Activated T-cell treated with anti-CD3 and anti-CD28 coated beads, Interleukin-2, amount 50 U/mL, for 72 hours (primary cell): ENCODE results near the gene ITFG1. TPM values are rescaled to one million over a fixed set of nuclear protein-coding genes. Genes with fewer than 3 reads are reported as not detected.
"Not testable (repeated sequence)": the region's sequence is repeated elsewhere in the genome, so short reads cannot be mapped to it uniquely, and the experiment has no call there.

Experiments used
- ATAC-seq, 2 donors: fragments of 150-1000 bp; cut with Tn5 transposase; replicated peaks in 1 of 2; 2 replicates each; pipeline ENCODE4 v1.10.0; 2021; ENCODE audit warnings: moderate library complexity in 2 of 2, mild to moderate bottlenecking in 1 of 2
- DNase-seq, 2 donors: peaks; one replicate each; pipeline ENCODE4 v3.0.0; 2021 to 2022; ENCODE audit warnings: mixed read lengths in 1 of 2
- H3K27ac Mint-ChIP-seq: one replicate; pipeline ENCODE4 v1.8.0; 2022; ENCODE audit warnings: mild to moderate bottlenecking, moderate library complexity, mixed read lengths
- H3K27me3 Mint-ChIP-seq: one replicate; pipeline ENCODE4 v1.8.0; 2022; ENCODE audit warnings: low read depth, mixed read lengths
- H3K36me3 Mint-ChIP-seq, 2 donors: one replicate each; pipeline ENCODE4 v1.8.0; 2022; ENCODE audit warnings: mixed read lengths in 2 of 2, mild to moderate bottlenecking in 1 of 2; ENCODE audit not compliant: insufficient read depth in 2 of 2
- H3K4me1 Mint-ChIP-seq: one replicate; pipeline ENCODE4 v1.8.0; 2022; ENCODE audit warnings: low read depth, mixed read lengths
- H3K4me3 Mint-ChIP-seq, 2 donors: one replicate each; pipeline ENCODE4 v1.8.0; 2022; ENCODE audit warnings: mild to moderate bottlenecking in 2 of 2, mixed read lengths in 2 of 2, moderate library complexity in 2 of 2
- H3K9me3 Mint-ChIP-seq, 2 donors: one replicate each; pipeline ENCODE4 v1.8.0; 2022; ENCODE audit warnings: mixed read lengths in 2 of 2
- total RNA-seq, 2 donors: library from RNA; stranded (reverse); gene quantifications; one replicate each; pipeline ENCODE4 v1.2.3, GENCODE V29; 2022

ITFG1 gene
- total RNA-seq, 2 donors from 2014 or later: 23.4 to 27.3 TPM

DNA sequence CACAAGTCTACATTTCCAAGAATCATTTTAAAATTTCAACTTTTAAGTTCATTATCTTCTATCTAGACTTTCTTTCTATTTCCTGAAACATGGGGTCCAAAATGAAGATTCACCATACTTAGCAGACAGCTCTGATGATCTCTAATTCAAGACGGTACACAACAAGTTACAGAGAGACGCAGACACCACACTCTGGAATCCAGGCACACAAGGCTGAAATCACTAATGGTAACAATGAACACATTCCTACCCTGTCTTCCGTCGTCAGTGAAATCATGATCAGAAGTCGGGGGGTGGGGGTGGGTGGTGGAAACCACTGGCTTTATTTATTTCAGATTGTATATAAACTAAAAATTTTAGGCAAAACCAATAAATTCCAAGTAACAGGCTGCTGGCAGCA is 78.5 kb downstream of the ITFG1 start:
- DNase-seq: no peak
- no peaks in the 10 kb centered on the region for H3K9me3 Mint-ChIP-seq
- H3K4me3 Mint-ChIP-seq: no peak overlapping the region
- no peaks in the 10 kb centered on the region for H3K27me3 Mint-ChIP-seq
- H3K4me1 Mint-ChIP-seq: no peaks in the 10 kb centered on the region
- peaks cover 0 to 2% of the 10 kb centered on the region in 2 donors for H3K36me3 Mint-ChIP-seq
- ATAC-seq: no peak
- no peak overlapping the region for H3K27ac Mint-ChIP-seq

DNA sequence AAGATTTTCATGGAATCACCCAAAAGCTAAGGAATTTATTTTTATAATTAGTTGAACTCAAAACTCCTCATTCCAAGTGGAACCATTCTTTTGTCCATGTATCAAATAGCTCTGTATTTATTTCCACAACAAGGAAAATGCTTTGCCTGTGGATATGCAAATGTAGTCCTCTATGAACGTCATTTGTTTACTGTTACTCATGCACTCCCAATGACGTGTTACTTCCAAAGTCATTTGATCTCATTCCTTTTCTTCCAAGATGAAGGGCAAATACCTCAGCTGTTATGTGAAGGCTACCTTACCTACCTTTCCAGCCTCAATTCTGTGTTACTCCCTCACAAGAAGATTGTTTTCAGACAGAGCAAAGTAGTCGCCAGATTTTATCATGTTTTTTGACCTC is 83.7 kb downstream of the ITFG1 start:
- no peak overlapping the region for H3K27ac Mint-ChIP-seq
- H3K4me3 Mint-ChIP-seq: no peak overlapping the region
- no peak for ATAC-seq
- H3K9me3 Mint-ChIP-seq: peaks cover 0 to 3% of the 10 kb centered on the region in 2 donors
- peaks cover 4 to 13% of the 10 kb centered on the region in 2 donors for H3K36me3 Mint-ChIP-seq
- no peak for DNase-seq
- no peaks in the 10 kb centered on the region for H3K4me1 Mint-ChIP-seq
- no peaks in the 10 kb centered on the region for H3K27me3 Mint-ChIP-seq

DNA sequence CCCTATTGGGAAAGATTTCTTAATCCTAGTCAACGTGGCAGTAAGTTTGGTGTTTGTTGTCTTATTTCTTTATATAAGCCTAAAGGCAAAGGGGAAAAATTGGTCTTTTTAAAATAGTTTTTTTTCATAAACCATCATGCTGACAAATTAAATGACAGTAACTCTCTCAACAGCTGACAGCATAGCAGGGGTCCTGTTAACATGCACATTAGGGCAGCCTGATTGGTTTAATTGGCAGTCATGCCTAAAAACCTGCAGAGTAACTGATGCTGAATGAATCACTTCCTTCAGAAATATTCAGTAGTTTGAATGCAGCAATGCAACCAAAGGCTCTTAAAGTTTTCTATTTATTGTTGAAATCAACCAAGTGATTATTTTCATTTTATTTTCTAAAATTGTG is 85.4 kb downstream of the ITFG1 start:
- ATAC-seq (no peak), DNase-seq (no peak)
- no peak overlapping the region for H3K4me3 Mint-ChIP-seq
- H3K9me3 Mint-ChIP-seq: peaks cover 0 to 3% of the 10 kb centered on the region in 2 donors
- H3K36me3 Mint-ChIP-seq: peaks cover 5 to 21% of the 10 kb centered on the region in 2 donors
- H3K27me3 Mint-ChIP-seq: no peaks in the 10 kb centered on the region
- H3K27ac Mint-ChIP-seq: no peak overlapping the region
- H3K4me1 Mint-ChIP-seq: no peaks in the 10 kb centered on the region

DNA sequence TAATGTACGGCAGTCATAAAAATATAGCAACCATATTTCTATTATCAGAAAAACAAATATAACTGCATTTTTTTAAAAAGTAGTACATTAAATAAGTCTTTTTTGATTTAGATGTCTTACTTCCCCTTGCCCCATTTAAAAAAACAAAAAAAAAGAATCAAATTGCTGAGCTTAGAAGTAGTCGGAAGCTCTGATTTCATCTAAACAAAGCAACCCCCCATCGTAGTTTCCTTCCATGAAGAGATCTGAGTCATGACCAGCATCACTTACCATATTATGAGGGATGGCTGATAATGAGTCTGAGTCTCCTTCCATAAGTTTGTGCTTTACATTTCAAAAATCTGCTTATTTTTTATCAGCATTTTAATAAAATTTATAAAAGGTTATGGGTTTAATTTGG is 86.2 kb downstream of the ITFG1 start:
- Mint-ChIP-seq H3K9me3 (peaks cover 0 to 3% of the 10 kb centered on the region in 2 donors), H3K4me1 (no peaks in the 10 kb centered on the region), H3K27ac (no peak overlapping the region), H3K4me3 (no peak overlapping the region), H3K27me3 (no peaks in the 10 kb centered on the region), H3K36me3 (peaks cover 5 to 24% of the 10 kb centered on the region in 2 donors)
- no peak for DNase-seq
- ATAC-seq: no peak

DNA sequence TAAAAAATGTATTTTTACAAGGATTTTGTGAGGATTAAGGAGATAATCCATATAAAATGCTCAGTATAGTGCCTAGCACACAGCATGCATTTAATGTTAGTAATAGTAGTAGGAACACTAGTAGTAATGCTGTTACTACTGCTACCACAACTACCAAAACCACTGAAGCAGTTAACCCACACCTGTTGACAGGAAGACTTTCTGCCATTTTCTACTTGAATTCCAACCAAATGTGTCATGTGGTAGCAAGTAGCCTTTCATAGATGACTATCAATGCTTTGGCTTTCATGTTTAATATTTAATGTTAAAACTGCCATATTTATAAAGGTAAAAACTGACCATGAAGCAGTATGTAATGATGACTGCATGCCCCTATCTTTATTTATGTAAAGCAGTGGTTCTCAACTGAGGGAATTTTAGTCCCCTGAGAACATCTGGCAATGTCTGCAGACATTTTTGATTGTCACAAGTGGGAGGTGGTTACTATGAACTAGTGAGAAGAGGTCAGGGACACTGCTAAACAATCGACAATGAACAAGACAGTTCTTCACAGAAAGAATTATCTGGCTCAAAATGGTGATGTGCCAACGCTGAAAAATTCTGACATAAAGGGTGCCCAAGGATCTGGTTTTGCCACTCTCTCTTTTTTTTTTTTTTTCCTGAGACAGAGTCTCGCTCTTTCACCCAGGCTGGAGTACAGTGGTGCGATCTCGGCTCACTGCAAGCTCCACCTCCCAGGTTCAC is 89.4 kb downstream of the ITFG1 start:
- H3K27ac Mint-ChIP-seq: no peak overlapping the region
- H3K27me3 Mint-ChIP-seq: no peaks in the 10 kb centered on the region
- peaks cover 0 to 3% of the 10 kb centered on the region in 2 donors for H3K9me3 Mint-ChIP-seq
- DNase-seq: no peak
- no peak for ATAC-seq
- H3K4me3 Mint-ChIP-seq: no peak overlapping the region
- no peaks in the 10 kb centered on the region for H3K4me1 Mint-ChIP-seq
- H3K36me3 Mint-ChIP-seq: peaks cover 3 to 24% of the 10 kb centered on the region in 2 donors

DNA sequence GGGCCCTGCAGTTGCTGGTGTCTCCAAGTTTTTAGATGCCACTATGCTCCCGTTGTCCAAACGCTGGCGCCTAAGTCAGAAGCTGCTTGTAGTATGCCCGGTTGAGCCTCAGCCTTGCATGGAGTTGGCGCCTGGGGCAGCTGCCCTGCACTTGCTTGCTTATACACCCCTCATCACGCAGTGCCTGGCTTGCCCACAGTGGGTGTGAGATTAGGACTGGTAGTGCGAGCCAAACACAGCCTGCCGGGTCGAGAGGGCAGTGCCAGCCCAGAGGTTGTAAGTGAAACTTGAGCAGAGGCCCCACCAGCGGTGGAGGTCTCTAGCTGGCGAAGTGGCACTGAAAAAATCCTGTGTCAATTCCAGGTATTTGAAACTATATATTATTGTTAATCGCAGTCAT is 90.3 kb downstream of the ITFG1 start:
- DNase-seq: no peak
- Mint-ChIP-seq H3K9me3 (peaks cover 0 to 3% of the 10 kb centered on the region in 2 donors), H3K4me1 (no peaks in the 10 kb centered on the region), H3K27me3 (no peaks in the 10 kb centered on the region), H3K36me3 (peaks cover 3 to 24% of the 10 kb centered on the region in 2 donors), H3K4me3 (no peak overlapping the region), H3K27ac (no peak overlapping the region)
- ATAC-seq: no peak

DNA sequence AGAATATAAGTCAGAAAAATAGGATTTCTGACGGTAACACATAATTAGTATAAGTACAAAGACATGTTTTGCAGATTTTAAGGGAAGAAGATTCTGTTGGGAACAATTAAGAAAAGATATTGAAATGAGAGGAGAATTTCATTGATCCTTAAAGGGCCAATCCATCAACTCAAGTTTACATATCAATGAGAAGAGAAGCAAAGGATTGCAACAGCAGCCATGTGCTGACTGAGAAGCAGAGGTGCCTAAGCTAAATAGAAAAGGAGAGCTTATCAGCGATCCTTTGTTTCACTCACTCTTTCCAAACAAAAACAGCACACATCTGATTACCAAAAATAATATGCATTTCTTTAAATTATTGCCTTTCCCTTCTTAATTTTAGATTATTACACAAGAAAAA is 94.6 kb downstream of the ITFG1 start:
- Mint-ChIP-seq H3K27me3 (no peaks in the 10 kb centered on the region), H3K4me3 (no peak overlapping the region), H3K27ac (no peak overlapping the region), H3K4me1 (no peaks in the 10 kb centered on the region), H3K36me3 (peaks cover 2 to 12% of the 10 kb centered on the region in 2 donors), H3K9me3 (no peaks in the 10 kb centered on the region)
- DNase-seq (no peak), ATAC-seq (no peak)

DNA sequence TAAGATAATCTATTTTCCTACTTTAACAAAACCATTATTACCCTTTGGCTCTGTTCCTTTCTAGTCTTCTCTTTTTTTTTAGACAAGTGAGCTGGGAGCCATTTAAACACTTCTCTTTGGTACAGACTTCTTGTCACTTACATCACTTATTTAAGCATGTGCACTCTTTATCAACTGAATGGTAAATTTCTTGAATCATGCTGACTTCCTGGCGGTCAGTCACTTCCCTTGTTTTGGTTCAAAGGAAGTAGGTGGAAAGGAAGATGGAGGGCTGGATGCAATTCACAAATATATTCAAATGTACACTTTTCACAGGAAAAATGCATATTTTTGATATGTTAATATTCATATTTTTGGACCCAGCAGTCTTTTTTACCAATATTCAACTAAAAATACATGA is 97.1 kb downstream of the ITFG1 start:
- no peaks in the 10 kb centered on the region for H3K27me3 Mint-ChIP-seq
- H3K4me1 Mint-ChIP-seq: no peaks in the 10 kb centered on the region
- ATAC-seq: no peak
- H3K27ac Mint-ChIP-seq: no peak overlapping the region
- peaks cover 0 to 4% of the 10 kb centered on the region in 2 donors for H3K36me3 Mint-ChIP-seq
- no peaks in the 10 kb centered on the region for H3K9me3 Mint-ChIP-seq
- H3K4me3 Mint-ChIP-seq: no peak overlapping the region
- no peak for DNase-seq

DNA sequence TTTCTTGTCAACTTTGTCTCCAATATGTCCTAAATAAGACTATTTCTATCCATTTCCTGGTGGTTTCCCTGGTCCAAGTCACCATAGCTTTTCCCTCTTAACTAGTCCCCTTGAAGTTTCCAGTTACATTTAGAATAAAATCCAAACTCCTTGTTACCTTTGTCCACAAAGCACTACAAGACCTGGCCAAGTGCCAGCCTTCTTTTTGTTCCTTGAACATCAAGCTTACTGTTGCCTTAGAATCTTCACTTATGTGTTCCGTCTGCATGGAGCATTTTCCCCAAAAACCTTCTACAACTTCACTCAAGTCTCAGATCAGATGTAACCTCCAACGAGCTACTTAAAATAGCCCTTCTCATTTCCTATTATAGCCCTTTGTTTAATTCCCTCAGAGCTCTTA is 101.4 kb downstream of the ITFG1 start:
- ATAC-seq (no peak), DNase-seq (no peak)
- H3K9me3 Mint-ChIP-seq: peaks cover 4 to 7% of the 10 kb centered on the region in 2 donors
- no peak overlapping the region for H3K4me3 Mint-ChIP-seq
- H3K27me3 Mint-ChIP-seq: no peaks in the 10 kb centered on the region
- H3K4me1 Mint-ChIP-seq: no peaks in the 10 kb centered on the region
- H3K27ac Mint-ChIP-seq: no peak overlapping the region
- peaks cover 3 to 11% of the 10 kb centered on the region in 2 donors for H3K36me3 Mint-ChIP-seq

DNA sequence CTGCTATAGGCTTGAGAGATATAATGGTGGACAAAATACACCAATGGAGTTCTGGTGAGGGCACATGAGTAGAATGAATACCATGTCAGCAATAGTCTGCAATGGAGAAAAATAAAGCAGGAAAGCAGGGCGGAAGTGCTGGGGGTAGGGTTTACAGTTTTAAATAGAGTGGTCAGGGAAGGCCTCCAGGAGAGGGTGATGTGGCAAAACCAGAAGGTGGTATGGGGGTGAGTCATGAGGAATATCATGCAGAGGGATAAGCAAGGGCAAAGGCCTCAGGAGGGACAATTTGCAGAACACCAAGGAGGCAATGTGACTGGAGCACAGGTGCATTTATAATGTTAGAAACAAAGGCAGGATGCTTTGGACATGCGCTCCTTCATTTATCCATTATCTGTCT is 102.0 kb downstream of the ITFG1 start:
- peaks cover 5 to 11% of the 10 kb centered on the region in 2 donors for H3K36me3 Mint-ChIP-seq
- no peaks in the 10 kb centered on the region for H3K27me3 Mint-ChIP-seq
- no peak overlapping the region for H3K27ac Mint-ChIP-seq
- DNase-seq: no peak
- ATAC-seq: no peak
- no peaks in the 10 kb centered on the region for H3K4me1 Mint-ChIP-seq
- H3K4me3 Mint-ChIP-seq: no peak overlapping the region
- peaks cover 5 to 9% of the 10 kb centered on the region in 2 donors for H3K9me3 Mint-ChIP-seq

DNA sequence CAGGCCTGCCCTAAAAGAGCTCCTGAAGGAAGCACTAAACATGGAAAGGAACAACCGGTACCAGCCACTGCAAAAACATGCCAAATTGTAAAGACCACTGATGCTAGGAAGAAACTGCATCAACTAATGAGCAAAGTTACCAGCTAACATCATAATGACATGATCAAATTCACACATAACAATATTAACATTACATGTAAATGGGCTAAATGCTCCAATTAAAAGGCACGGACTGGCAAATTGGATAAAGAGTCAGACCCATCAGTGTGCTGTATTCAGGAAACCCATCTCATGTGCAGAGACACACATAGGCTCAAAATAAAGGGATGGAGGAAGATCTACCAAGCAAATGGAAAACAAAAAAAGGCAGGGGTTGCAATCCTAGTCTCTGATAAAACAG is 111.8 kb downstream of the ITFG1 start:
- H3K36me3 Mint-ChIP-seq: peaks cover 23 to 37% of the 10 kb centered on the region in 2 donors
- not testable (repeated sequence) for ATAC-seq, H3K4me3 Mint-ChIP-seq, H3K27ac Mint-ChIP-seq, DNase-seq, H3K27me3 Mint-ChIP-seq, H3K4me1 Mint-ChIP-seq
- peaks cover 20 to 21% of the 10 kb centered on the region in 2 donors for H3K9me3 Mint-ChIP-seq

DNA sequence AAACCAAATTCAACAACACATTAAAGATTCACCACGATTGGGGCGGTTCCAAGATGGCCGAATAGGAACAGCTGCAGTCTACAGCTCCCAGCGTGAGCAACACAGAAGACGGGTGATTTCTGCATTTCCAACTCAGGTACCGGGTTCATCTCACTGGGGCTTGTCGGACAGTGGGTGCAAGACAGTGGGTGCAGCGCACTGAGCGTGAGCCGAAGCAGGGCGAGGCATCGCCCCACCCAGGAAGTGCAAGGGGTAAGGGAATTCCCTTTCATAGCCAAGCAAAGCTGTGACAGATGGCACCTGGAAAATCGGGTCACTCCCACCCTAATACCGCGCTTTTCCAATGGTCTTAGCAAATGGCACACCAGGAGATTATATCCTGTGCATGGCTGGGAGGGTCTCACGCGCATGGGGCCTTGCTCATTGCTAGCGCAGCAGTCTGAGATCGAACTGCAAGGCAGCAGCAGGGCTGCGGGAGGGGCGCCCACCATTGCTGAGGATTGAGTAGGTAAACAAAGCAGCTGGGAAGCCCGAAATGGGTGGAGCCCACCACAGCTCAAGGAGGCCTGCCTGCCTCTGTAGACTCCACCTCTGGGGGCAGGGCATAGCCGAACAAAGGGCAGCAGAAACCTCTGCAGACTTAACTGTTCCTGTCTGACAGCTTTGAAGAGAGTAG is 113.7 kb downstream of the ITFG1 start:
- not testable (repeated sequence) for H3K4me3 Mint-ChIP-seq, H3K27me3 Mint-ChIP-seq, ATAC-seq, DNase-seq, H3K4me1 Mint-ChIP-seq, H3K27ac Mint-ChIP-seq
- peaks cover 23 to 37% of the 10 kb centered on the region in 2 donors for H3K36me3 Mint-ChIP-seq
- peaks cover 20 to 21% of the 10 kb centered on the region in 2 donors for H3K9me3 Mint-ChIP-seq

DNA sequence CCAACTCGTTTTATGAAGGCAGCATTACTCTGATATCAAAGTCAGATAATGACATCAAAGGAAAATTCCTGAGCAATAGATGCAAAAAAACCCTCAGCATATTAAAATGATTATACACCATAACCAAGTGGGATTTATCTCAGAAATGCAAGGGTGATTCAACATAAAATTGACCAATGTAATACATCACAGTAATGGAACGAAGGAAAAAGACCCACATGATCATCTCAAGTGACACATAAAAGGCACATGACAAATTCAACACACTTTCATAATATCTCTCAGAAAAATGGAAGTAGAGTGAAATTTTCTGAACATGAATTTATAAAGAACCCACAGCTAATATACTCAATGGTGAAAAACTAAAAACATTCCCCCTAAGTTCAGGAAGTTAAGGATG is 118.8 kb downstream of the ITFG1 start:
- H3K36me3 Mint-ChIP-seq: peaks cover 22 to 33% of the 10 kb centered on the region in 2 donors
- H3K4me3 Mint-ChIP-seq: no peak overlapping the region
- peaks cover 19 to 24% of the 10 kb centered on the region in 2 donors for H3K9me3 Mint-ChIP-seq
- ATAC-seq (no peak), DNase-seq (no peak)
- H3K27ac Mint-ChIP-seq: no peak overlapping the region
- no peaks in the 10 kb centered on the region for H3K27me3 Mint-ChIP-seq
- H3K4me1 Mint-ChIP-seq: no peaks in the 10 kb centered on the region
